OCI-LY3 (cell line): Measurements from ENCODE around the gene ANXA8.

Source experiments
- CTCF ChIP-seq: fragments of 200-600, 300-600 bp; sonication (generic); IDR thresholded peaks from 2 replicates; pipeline ENCODE4 v1.5.1; 2014; ENCODE audit warnings: antibody characterized with exemption, low read length, low read depth
- EZH2phosphoT487 ChIP-seq: fragments of 200-600 bp; shearing (Covaris generic); IDR thresholded peaks from 2 replicates; pipeline ENCODE4 v1.6.1; 2018; ENCODE audit warnings: antibody characterized with exemption, mixed run types, low read depth

GRCh38 chr10:47424231-47424630 lies 59.7 kb downstream of the ANXA8 start:
- TF ChIP-seq CTCF = no peak
- no peak for TF ChIP-seq EZH2phosphoT487
